H1 (cell line): ENCODE measurements around the gene KIF15. TPM values are rescaled to one million over a fixed set of nuclear protein-coding genes. Genes with fewer than 3 reads are reported as not detected.

Source experiments
- CTCF ChIA-PET: fragments of 300-600 bp; sonication (Branson Sonifier 250); formaldehyde crosslinking; loops from one replicate; lab custom pipeline; 2021; ENCODE audit not compliant: partially characterized antibody; lab: Charles Lee
- POLR2A ChIA-PET: fragments of 300-600 bp; sonication (Branson Sonifier 250); formaldehyde crosslinking; loops from one replicate; lab custom pipeline; 2021; ENCODE audit warnings: inconsistent platforms; ENCODE audit not compliant: partially characterized antibody; lab: Charles Lee
- DNase-seq, 2 experiments: peaks; one replicate each; pipeline versions ENCODE4 v3.0.0 to v3.0.0-alpha.2; 2010 to 2022; ENCODE audit warnings: low spot score in 2 of 2, low read depth in 1 of 2, mixed read lengths in 1 of 2
- FAIRE-seq: peaks from 2 replicates; lab custom pipeline; 2011; peaks lifted over from hg19 to GRCh38; lab: Jason Lieb, UNC
- H2AFZ ChIP-seq: 2 replicates; pipeline ENCODE4 v1.8.1; 2012; ENCODE audit warnings: low read length, inconsistent platforms
- H2AK5ac ChIP-seq: 2 replicates; pipeline ENCODE4 v1.6.1; 2013; ENCODE audit warnings: low read depth, low read length
- H2BK120ac ChIP-seq: replicated peaks from 2 replicates; pipeline ENCODE3; 2013; ENCODE audit warnings: low read depth, low read length, inconsistent platforms
- H2BK12ac ChIP-seq: 2 replicates; pipeline ENCODE4 v1.6.1; 2013; ENCODE audit warnings: low read depth, low read length
- H2BK15ac ChIP-seq: 2 replicates; pipeline ENCODE4 v1.6.1; 2013; ENCODE audit warnings: low read length
- H2BK20ac ChIP-seq: 2 replicates; pipeline ENCODE4 v1.6.1; 2013; ENCODE audit warnings: low read length
- H2BK5ac ChIP-seq: 2 replicates; pipeline ENCODE4 v1.6.1; 2013; ENCODE audit warnings: low read depth, low read length
- H3K14ac ChIP-seq: 2 replicates; pipeline ENCODE4 v1.6.1; 2013; ENCODE audit warnings: inconsistent platforms; ENCODE audit not compliant: insufficient read length
- H3K18ac ChIP-seq: 2 replicates; pipeline ENCODE4 v1.6.1; 2013; ENCODE audit warnings: low read length; ENCODE audit errors: extremely low read depth
- H3K23ac ChIP-seq: 2 replicates; pipeline ENCODE4 v1.6.1; 2013; ENCODE audit warnings: inconsistent platforms; ENCODE audit not compliant: insufficient read length
- H3K23me2 ChIP-seq: 2 replicates; pipeline ENCODE4 v1.6.1; 2013; ENCODE audit warnings: low read depth, low read length
- H3K27ac ChIP-seq: 2 replicates; pipeline ENCODE4 v1.6.1; 2011; ENCODE audit warnings: low read depth, low read length, inconsistent platforms
- H3K27me3 ChIP-seq, 4 experiments: replicated peaks in 1 of 4; 1 replicate in 1 of 4; 2 replicates in 3 of 4; pipeline versions ENCODE4 v1.6.1 to v1.8.1; 2011 to 2013; ENCODE audit warnings: low read length in 3 of 4, mild to moderate bottlenecking in 3 of 4, inconsistent platforms in 2 of 4, mixed read lengths in 2 of 4, moderate library complexity in 1 of 4; ENCODE audit not compliant: control insufficient read depth in 3 of 4, insufficient read depth in 3 of 4; ENCODE audit errors: extremely low read depth in 1 of 4
- H3K36me3 ChIP-seq, 4 experiments: 2 replicates each; pipeline versions ENCODE4 v1.6.1 to v1.8.1; 2011 to 2013; ENCODE audit warnings: mild to moderate bottlenecking in 4 of 4, low read length in 3 of 4, moderate library complexity in 2 of 4, control low read depth in 1 of 4, inconsistent platforms in 1 of 4; ENCODE audit not compliant: insufficient read depth in 4 of 4, control insufficient read depth in 2 of 4
- H3K4ac ChIP-seq: replicated peaks from 2 replicates; pipeline ENCODE3; 2013; ENCODE audit warnings: low read length, low read depth, mixed read lengths, inconsistent platforms; ENCODE audit not compliant: insufficient read length
- H3K4me1 ChIP-seq, 4 experiments: replicated peaks in 1 of 4; 1 replicate in 1 of 4; 2 replicates in 3 of 4; pipeline versions ENCODE4 v1.6.1 to v1.8.1; 2011 to 2013; ENCODE audit warnings: low read length in 3 of 4, inconsistent platforms in 2 of 4, mixed read lengths in 1 of 4; ENCODE audit not compliant: insufficient read depth in 4 of 4, control insufficient read depth in 3 of 4
- H3K4me2 ChIP-seq, 2 experiments: 2 replicates each; pipeline versions ENCODE4 v1.6.1 to v1.8.1; 2011 to 2013; ENCODE audit warnings: low read depth in 2 of 2, low read length in 2 of 2, control low read depth in 1 of 2, inconsistent platforms in 1 of 2, mild to moderate bottlenecking in 1 of 2; ENCODE audit not compliant: insufficient read depth in 1 of 2
- H3K4me3 ChIP-seq, 4 experiments: fragments of 200-600, 300-600 bp in 1 of 4; sonication (generic), shearing (Covaris generic), sonication (Bioruptor Twin) in 1 of 4; 2 replicates each; pipeline versions ENCODE4 v1.5.1 to v1.8.1; 2011 to 2016; ENCODE audit warnings: low read length in 4 of 4, low read depth in 3 of 4, control low read depth in 2 of 4, inconsistent platforms in 2 of 4, mild to moderate bottlenecking in 2 of 4, mixed read lengths in 1 of 4, moderate library complexity in 1 of 4; ENCODE audit not compliant: insufficient read depth in 2 of 4; ENCODE audit errors: extremely low read depth in 1 of 4
- H3K56ac ChIP-seq: replicated peaks from 2 replicates; pipeline ENCODE3; 2013; ENCODE audit warnings: low read depth, mild to moderate bottlenecking, mixed read lengths, low read length, inconsistent platforms; ENCODE audit not compliant: insufficient read length
- H3K79me1 ChIP-seq: 2 replicates; pipeline ENCODE4 v1.6.1; 2013; ENCODE audit warnings: low read depth, low read length, control low read depth
- H3K79me2 ChIP-seq, 2 experiments: 2 replicates each; pipeline versions ENCODE4 v1.6.1 to v1.8.1; 2012 to 2013; ENCODE audit warnings: low read length in 2 of 2, mild to moderate bottlenecking in 2 of 2, inconsistent platforms in 1 of 2; ENCODE audit not compliant: insufficient read depth in 2 of 2, control insufficient read depth in 1 of 2
- H3K9ac ChIP-seq, 4 experiments: replicated peaks in 1 of 4; 1 replicate in 1 of 4; 2 replicates in 3 of 4; pipeline versions ENCODE4 v1.6.1 to v1.8.1; 2011 to 2013; ENCODE audit warnings: low read depth in 3 of 4, low read length in 3 of 4, control low read depth in 2 of 4, mild to moderate bottlenecking in 2 of 4, moderate library complexity in 2 of 4, inconsistent platforms in 1 of 4; ENCODE audit errors: extremely low read depth in 1 of 4
- H3K9me3 ChIP-seq, 2 experiments: 2 replicates each; pipeline versions ENCODE4 v1.6.1 to v1.8.1; 2012 to 2013; ENCODE audit warnings: mild to moderate bottlenecking in 2 of 2, moderate library complexity in 2 of 2, control low read depth in 1 of 2, inconsistent platforms in 1 of 2, low read depth in 1 of 2, low read length in 1 of 2, mixed read lengths in 1 of 2; ENCODE audit not compliant: insufficient read depth in 2 of 2
- H4K20me1 ChIP-seq, 2 experiments: replicated peaks in 1 of 2; 2 replicates each; pipeline versions ENCODE3 to v1.8.1; 2011 to 2013; ENCODE audit warnings: inconsistent platforms in 2 of 2, low read length in 2 of 2, mild to moderate bottlenecking in 1 of 2; ENCODE audit not compliant: insufficient read depth in 2 of 2, control insufficient read depth in 1 of 2
- H4K5ac ChIP-seq: 2 replicates; pipeline ENCODE4 v1.6.1; 2013; ENCODE audit warnings: low read length, low read depth, mixed read lengths, inconsistent platforms; ENCODE audit not compliant: insufficient read length
- H4K8ac ChIP-seq: 2 replicates; pipeline ENCODE4 v1.8.0; 2013; ENCODE audit warnings: mild to moderate bottlenecking, moderate library complexity, low read length, inconsistent platforms; ENCODE audit not compliant: insufficient read depth; ENCODE audit errors: extremely low read depth
- H4K91ac ChIP-seq: replicated peaks from 2 replicates; pipeline ENCODE3; 2013; ENCODE audit warnings: low read length, mixed read lengths, inconsistent platforms; ENCODE audit not compliant: insufficient read length
- CBX5 ChIP-seq: fragments of 300-800, 300-1000 bp; sonication (generic); IDR thresholded peaks from 2 replicates; pipeline ENCODE4 v1.7.1; 2016; ENCODE audit warnings: antibody characterized with exemption, low read length, low read depth
- CEBPB ChIP-seq: IDR thresholded peaks from 2 replicates; pipeline ENCODE4 v1.6.1; 2012; ENCODE audit warnings: low read depth, low read length
- CTCF ChIP-seq, 3 experiments: IDR thresholded peaks; 1 replicate in 2 of 3; 2 replicates in 1 of 3; pipeline versions ENCODE4 v1.5.1 to v1.6.1; 2011; ENCODE audit warnings: low read length in 3 of 3, mild to moderate bottlenecking in 3 of 3, inconsistent platforms in 2 of 3, low read depth in 1 of 3, moderate library complexity in 1 of 3; ENCODE audit not compliant: insufficient read depth in 1 of 3; ENCODE audit errors: control extremely low read depth in 1 of 3
- GABPA ChIP-seq: IDR thresholded peaks from 2 replicates; pipeline ENCODE4 v1.6.1; 2011; ENCODE audit warnings: mild to moderate bottlenecking, low read length, moderate library complexity, borderline replicate concordance; ENCODE audit not compliant: insufficient read depth
- NANOG ChIP-seq: IDR thresholded peaks from 2 replicates; pipeline ENCODE4 v1.6.1; 2011; ENCODE audit warnings: low read length, low read depth, mild to moderate bottlenecking, inconsistent platforms; ENCODE audit not compliant: insufficient read depth, poor library complexity, severe bottlenecking
- RBBP5 ChIP-seq: IDR thresholded peaks from 2 replicates; pipeline ENCODE4 v1.7.1; 2012; ENCODE audit warnings: low read depth, mild to moderate bottlenecking, inconsistent platforms, low read length, moderate library complexity, borderline replicate concordance
- SIN3A ChIP-seq, 2 experiments: IDR thresholded peaks in 1 of 2; conservative IDR thresholded peaks in 1 of 2; 2 replicates each; pipeline ENCODE4 v1.6.1; 2011 to 2012; ENCODE audit warnings: low read length in 2 of 2, improper control_type of control experiment in 1 of 2, low read depth in 1 of 2, mild to moderate bottlenecking in 1 of 2
- TBP ChIP-seq: IDR thresholded peaks from 2 replicates; pipeline ENCODE4 v1.6.1; 2011; ENCODE audit warnings: low read depth, low read length, improper control_type of control experiment
- WGBS, 2 experiments: shearing (Covaris generic) in 1 of 2; methylation state at CpG; one replicate each; pipeline versions ENCODE4 v1.1.6 to v1.1.7; 2013 to 2015; ENCODE audit warnings: low lambda C conversion rate in 2 of 2, mixed read lengths in 2 of 2, inconsistent platforms in 1 of 2, low coverage in 1 of 2, missing lambda C conversion rate in 1 of 2; ENCODE audit not compliant: insufficient replicate concordance in 2 of 2, insufficient coverage in 1 of 2, insufficient read length in 1 of 2; ENCODE audit errors: extremely low coverage in 1 of 2, missing lambda C conversion rate in 1 of 2; 5-methylcytosine and 5-hydroxymethylcytosine counted together
- polyA plus RNA-seq, 7 experiments: library from polyadenylated mRNA; depleted of rRNA in 3 of 7; stranded (reverse) in 5 of 7; unstranded in 2 of 7; fragments of >200 nt in 5 of 7; fragments of 200-250 nt in 2 of 7; gene quantifications; 1 replicate in 5 of 7; 2 replicates in 1 of 7; 4 replicates in 1 of 7; pipeline versions ENCODE4 v1.2.1 to v1.2.3, GENCODE V29; 2011 to 2013; ENCODE audit warnings: missing spikeins in 2 of 7, mixed read lengths in 2 of 7
- total RNA-seq: library from RNA; stranded (reverse); fragmentation: NEBNext Ultra II Directional; extraction: Animal tissue kit (Norgen Biotek cat#: 25700); gene quantifications from 2 replicates; pipeline ENCODE4 v1.2.1, GENCODE V29; 2021
- TF ChIP-seq, protein P1 (sequence below): IDR thresholded peaks from 2 replicates; pipeline ENCODE4 v1.6.1; 2012; ENCODE audit warnings: low read length, inconsistent platforms

KIF15 gene
- total and polyA plus RNA-seq, 2 of the 8 experiments (the other 6 are each of a cell fraction or from before 2014, with no cell fraction given) = 4.2 to 25.5 TPM

- Histone ChIP-seq H3K23ac (no peak overlapping the region), H2BK120ac (no peak overlapping the region), H2BK12ac (no peak overlapping the region), H4K8ac (no peak overlapping the region), H3K79me2 (no peaks in the 10 kb centered on the region), H3K9ac (no peak overlapping the region), H3K56ac (no peak overlapping the region), H3K4me1 (no peaks in the 10 kb centered on the region), H3K18ac (no peak overlapping the region), H3K9me3 (peaks cover 4 to 6% of the 10 kb centered on the region in 2 experiments; a peak in 2 of 4 replicates), H3K36me3 (peaks cover 5 to 57% (median 36%) of the 10 kb centered on the region in 4 experiments; a peak in 7 of 8 replicates), H3K27me3 (no peaks in the 10 kb centered on the region), H2AFZ (no peak overlapping the region), H3K79me1 (no peaks in the 10 kb centered on the region), H4K20me1 (no peaks in the 10 kb centered on the region), H2BK20ac (no peak overlapping the region), H3K23me2 (no peaks in the 10 kb centered on the region), H4K91ac (no peak overlapping the region), H4K5ac (no peak overlapping the region), H3K4me2 (no peak overlapping the region), H3K14ac (no peak overlapping the region), H3K27ac (no peak overlapping the region), H2BK5ac (no peak overlapping the region), H3K4ac (no peak overlapping the region), H2BK15ac (no peak overlapping the region), H3K4me3 (no peak overlapping the region), H2AK5ac (no peak overlapping the region)
- CTCF ChIA-PET = no interaction called here
- POLR2A ChIA-PET = no interaction called here
- DNase-seq (no peak), FAIRE-seq (no peak)
- 87% methylated on average over 3 of the region's 3 CpGs; no CpG with 5 or more reads in 1 of the 2 experiments for WGBS, 2 experiments
- no peak for TF ChIP-seq CBX5
- no peak for TF ChIP-seq GABPA
- no peak for TF ChIP-seq TBP
- no peak for TF ChIP-seq CEBPB
- TF ChIP-seq NANOG = no peak
- TF ChIP-seq SIN3A (conservative IDR thresholded peaks at IDR 0.05 in 1 of 2, IDR thresholded peaks at IDR 0.05 in 1 of 2; ENCODE audit: low read depth in 1 of 2, low read length in 2 of 2) = no peak
- TF ChIP-seq CTCF (IDR thresholded peaks at IDR 0.05; ENCODE audit: control extremely low read depth in 1 of 3, insufficient read depth in 1 of 3, low read depth in 1 of 3, low read length in 3 of 3) = no peak
- no peak for TF ChIP-seq RBBP5
- TF ChIP-seq, protein P1, sequence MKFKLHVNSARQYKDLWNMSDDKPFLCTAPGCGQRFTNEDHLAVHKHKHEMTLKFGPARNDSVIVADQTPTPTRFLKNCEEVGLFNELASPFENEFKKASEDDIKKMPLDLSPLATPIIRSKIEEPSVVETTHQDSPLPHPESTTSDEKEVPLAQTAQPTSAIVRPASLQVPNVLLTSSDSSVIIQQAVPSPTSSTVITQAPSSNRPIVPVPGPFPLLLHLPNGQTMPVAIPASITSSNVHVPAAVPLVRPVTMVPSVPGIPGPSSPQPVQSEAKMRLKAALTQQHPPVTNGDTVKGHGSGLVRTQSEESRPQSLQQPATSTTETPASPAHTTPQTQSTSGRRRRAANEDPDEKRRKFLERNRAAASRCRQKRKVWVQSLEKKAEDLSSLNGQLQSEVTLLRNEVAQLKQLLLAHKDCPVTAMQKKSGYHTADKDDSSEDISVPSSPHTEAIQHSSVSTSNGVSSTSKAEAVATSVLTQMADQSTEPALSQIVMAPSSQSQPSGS = no peak
These were observed 74.1 kb downstream of the KIF15 start for GRCh38 chr3:44835684-44836083.
